ENCODE data around the gene CDC25C.

The CDC25C gene

GRCh38 chr5:138263581-138263980 is 68.0 kb downstream of the CDC25C start:
- no peaks in the 10 kb centered on the region for H3K4me1 ChIP-seq (ENCODE audit: control insufficient read depth, insufficient read depth, low read depth, low read length)
- H3K27ac ChIP-seq (ENCODE audit: low read length, poor library complexity, severe bottlenecking) = no peak overlapping the region
- H2AK5ac ChIP-seq (ENCODE audit: low read length, severe bottlenecking) = no peak overlapping the region
- no peak overlapping the region for H2BK5ac ChIP-seq (ENCODE audit: low read depth, low read length, poor library complexity, severe bottlenecking)
- 88% methylated on average over 2 of the region's 3 CpGs for WGBS
- H3K36me3 ChIP-seq (ENCODE audit: control insufficient read depth in 1 of 2, insufficient read depth in 2 of 2, low read depth in 1 of 2, low read length in 2 of 2) = no peaks in the 10 kb centered on the region
- H3K14ac ChIP-seq (ENCODE audit: low read length in 2 of 2) = no peak overlapping the region
- no peak overlapping the region for H3K18ac ChIP-seq (ENCODE audit: low read depth in 1 of 2, low read length in 2 of 2)
- H3K4ac ChIP-seq (ENCODE audit: low read depth in 1 of 2, low read length in 2 of 2) = no peak overlapping the region
- H3K4me2 ChIP-seq (ENCODE audit: low read length, poor library complexity, severe bottlenecking) = no peak overlapping the region
- no peak overlapping the region for H3K9ac ChIP-seq (ENCODE audit: low read length)
- H2BK12ac ChIP-seq (ENCODE audit: low read length in 2 of 2) = no peak overlapping the region
- no peak for DNase-seq
- no peak overlapping the region for H2BK120ac ChIP-seq (ENCODE audit: low read depth, low read length)
- H4K8ac ChIP-seq (ENCODE audit: low read length) = no peak overlapping the region
- no peaks in the 10 kb centered on the region for H3K79me1 ChIP-seq (replicated peaks; ENCODE audit: low read length, poor library complexity, severe bottlenecking)
- H3K27me3 ChIP-seq (ENCODE audit: control insufficient read depth in 1 of 2, insufficient read depth in 1 of 2, low read length in 2 of 2) = peaks cover 29 to 33% of the 10 kb centered on the region in 2 experiments
- no peak overlapping the region for H2AFZ ChIP-seq (ENCODE audit: low read depth, low read length)
- H3K9me3 ChIP-seq (ENCODE audit: control insufficient read depth, low read length) = no peaks in the 10 kb centered on the region
- no peak overlapping the region for H3K23ac ChIP-seq (ENCODE audit: low read length in 2 of 2)
- H3K4me3 ChIP-seq (ENCODE audit: insufficient read depth in 1 of 2, low read depth in 1 of 2, low read length in 2 of 2) = no peak overlapping the region
- H2BK15ac ChIP-seq (ENCODE audit: low read depth, poor library complexity, severe bottlenecking) = no peak overlapping the region
- H4K91ac ChIP-seq (ENCODE audit: low read length) = no peak overlapping the region

DNA sequence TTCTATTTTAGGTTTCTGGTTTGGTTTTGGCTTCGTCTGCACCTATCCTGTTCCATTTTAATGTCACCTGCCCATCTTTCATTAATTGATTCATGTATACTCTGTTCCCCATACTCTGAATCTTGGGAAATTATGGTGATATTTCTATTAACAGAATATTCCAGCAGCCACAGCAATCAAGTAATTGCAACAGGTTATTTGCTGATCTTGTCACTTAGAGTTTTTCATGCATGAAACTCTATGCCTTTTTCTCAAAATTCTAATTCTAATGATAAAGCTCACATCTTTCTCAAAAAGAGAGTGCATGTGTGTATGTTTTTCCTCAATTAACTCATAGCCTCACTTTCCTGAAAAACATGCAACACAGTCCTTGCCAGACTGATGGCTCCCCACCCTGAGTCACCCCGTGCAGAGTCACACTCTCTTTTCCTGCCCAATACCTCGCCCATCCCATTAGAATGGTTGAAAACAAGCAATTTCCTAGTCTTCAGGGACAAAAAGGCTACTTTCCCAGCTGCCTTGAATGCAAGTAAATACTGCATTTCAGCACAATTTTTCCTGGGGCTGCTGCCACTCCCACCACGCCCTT is 72.8 kb downstream of the CDC25C start:
- H4K8ac ChIP-seq (ENCODE audit: low read length) = no peak overlapping the region
- H3K18ac ChIP-seq (ENCODE audit: low read depth in 1 of 2, low read length in 2 of 2) = no peak overlapping the region
- peaks cover 22 to 23% of the 10 kb centered on the region in 2 experiments for H3K27me3 ChIP-seq (ENCODE audit: control insufficient read depth in 1 of 2, insufficient read depth in 1 of 2, low read length in 2 of 2)
- no peak overlapping the region for H2BK120ac ChIP-seq (ENCODE audit: low read depth, low read length)
- no peak overlapping the region for H2AK5ac ChIP-seq (ENCODE audit: low read length, severe bottlenecking)
- no peak overlapping the region for H2BK5ac ChIP-seq (ENCODE audit: low read depth, low read length, poor library complexity, severe bottlenecking)
- H4K91ac ChIP-seq (ENCODE audit: low read length) = no peak overlapping the region
- H3K4ac ChIP-seq (ENCODE audit: low read depth in 1 of 2, low read length in 2 of 2) = no peak overlapping the region
- no peak overlapping the region for H3K4me2 ChIP-seq (ENCODE audit: low read length, poor library complexity, severe bottlenecking)
- no peak overlapping the region for H3K9ac ChIP-seq (ENCODE audit: low read length)
- H3K79me1 ChIP-seq (replicated peaks; ENCODE audit: low read length, poor library complexity, severe bottlenecking) = no peaks in the 10 kb centered on the region
- no peak overlapping the region for H3K4me3 ChIP-seq (ENCODE audit: insufficient read depth in 1 of 2, low read depth in 1 of 2, low read length in 2 of 2)
- no peaks in the 10 kb centered on the region for H3K36me3 ChIP-seq (ENCODE audit: control insufficient read depth in 1 of 2, insufficient read depth in 2 of 2, low read depth in 1 of 2, low read length in 2 of 2)
- WGBS = 77% methylated on average over 4 of the region's 4 CpGs
- H3K4me1 ChIP-seq (ENCODE audit: control insufficient read depth, insufficient read depth, low read depth, low read length) = no peaks in the 10 kb centered on the region
- DNase-seq = no peak
- no peak overlapping the region for H3K27ac ChIP-seq (ENCODE audit: low read length, poor library complexity, severe bottlenecking)
- no peak overlapping the region for H2AFZ ChIP-seq (ENCODE audit: low read depth, low read length)
- no peak overlapping the region for H3K14ac ChIP-seq (ENCODE audit: low read length in 2 of 2)
- H3K23ac ChIP-seq (ENCODE audit: low read length in 2 of 2) = no peak overlapping the region
- no peaks in the 10 kb centered on the region for H3K9me3 ChIP-seq (ENCODE audit: control insufficient read depth, low read length)
- no peak overlapping the region for H2BK15ac ChIP-seq (ENCODE audit: low read depth, poor library complexity, severe bottlenecking)
- H2BK12ac ChIP-seq (ENCODE audit: low read length in 2 of 2) = no peak overlapping the region

- H3K79me1 ChIP-seq (replicated peaks; ENCODE audit: low read length, poor library complexity, severe bottlenecking) = no peaks in the 10 kb centered on the region
- H2BK15ac ChIP-seq (ENCODE audit: low read depth, poor library complexity, severe bottlenecking) = no peak overlapping the region
- no peak overlapping the region for H3K18ac ChIP-seq (ENCODE audit: low read depth in 1 of 2, low read length in 2 of 2)
- H3K23ac ChIP-seq (ENCODE audit: low read length in 2 of 2) = peak overlapping the region in 1 of 2 experiments; percentile 5
- no peak overlapping the region for H3K9ac ChIP-seq (ENCODE audit: low read length)
- H3K27ac ChIP-seq (ENCODE audit: low read length, poor library complexity, severe bottlenecking) = no peak overlapping the region
- no peak overlapping the region for H2BK120ac ChIP-seq (ENCODE audit: low read depth, low read length)
- no peak overlapping the region for H3K4ac ChIP-seq (ENCODE audit: low read depth in 1 of 2, low read length in 2 of 2)
- H3K36me3 ChIP-seq (ENCODE audit: control insufficient read depth in 1 of 2, insufficient read depth in 2 of 2, low read depth in 1 of 2, low read length in 2 of 2) = no peaks in the 10 kb centered on the region
- H4K91ac ChIP-seq (ENCODE audit: low read length) = no peak overlapping the region
- WGBS = 97% methylated on average over 27 of the region's 29 CpGs
- no peaks in the 10 kb centered on the region for H3K9me3 ChIP-seq (ENCODE audit: control insufficient read depth, low read length)
- no peak overlapping the region for H2BK12ac ChIP-seq (ENCODE audit: low read length in 2 of 2)
- H2AK5ac ChIP-seq (ENCODE audit: low read length, severe bottlenecking) = no peak overlapping the region
- no peak overlapping the region for H4K8ac ChIP-seq (ENCODE audit: low read length)
- no peak overlapping the region for H2AFZ ChIP-seq (ENCODE audit: low read depth, low read length)
- no peak for DNase-seq
- peaks cover 30 to 33% of the 10 kb centered on the region in 2 experiments for H3K27me3 ChIP-seq (ENCODE audit: control insufficient read depth in 1 of 2, insufficient read depth in 1 of 2, low read length in 2 of 2)
- no peak overlapping the region for H2BK5ac ChIP-seq (ENCODE audit: low read depth, low read length, poor library complexity, severe bottlenecking)
- no peak overlapping the region for H3K4me2 ChIP-seq (ENCODE audit: low read length, poor library complexity, severe bottlenecking)
- no peaks in the 10 kb centered on the region for H3K4me1 ChIP-seq (ENCODE audit: control insufficient read depth, insufficient read depth, low read depth, low read length)
- H3K4me3 ChIP-seq (ENCODE audit: insufficient read depth in 1 of 2, low read depth in 1 of 2, low read length in 2 of 2) = no peak overlapping the region
- H3K14ac ChIP-seq (ENCODE audit: low read length in 2 of 2) = peak overlapping the region in 1 of 2 experiments; percentile 65
These were observed 74.0 kb downstream of the CDC25C start for GRCh38 chr5:138257583-138257982.

GRCh38 chr5:138252944-138253343 is 78.7 kb downstream of the CDC25C start:
- no peak overlapping the region for H2AFZ ChIP-seq (ENCODE audit: low read depth, low read length)
- H3K23ac ChIP-seq (ENCODE audit: low read length in 2 of 2) = no peak overlapping the region
- no peak overlapping the region for H2BK120ac ChIP-seq (ENCODE audit: low read depth, low read length)
- no peak overlapping the region for H3K4ac ChIP-seq (ENCODE audit: low read depth in 1 of 2, low read length in 2 of 2)
- no peak overlapping the region for H2BK15ac ChIP-seq (ENCODE audit: low read depth, poor library complexity, severe bottlenecking)
- DNase-seq = no peak
- H2AK5ac ChIP-seq (ENCODE audit: low read length, severe bottlenecking) = no peak overlapping the region
- no peak overlapping the region for H4K91ac ChIP-seq (ENCODE audit: low read length)
- H2BK12ac ChIP-seq (ENCODE audit: low read length in 2 of 2) = no peak overlapping the region
- no peaks in the 10 kb centered on the region for H3K9me3 ChIP-seq (ENCODE audit: control insufficient read depth, low read length)
- no peak overlapping the region for H3K9ac ChIP-seq (ENCODE audit: low read length)
- no peaks in the 10 kb centered on the region for H3K79me1 ChIP-seq (replicated peaks; ENCODE audit: low read length, poor library complexity, severe bottlenecking)
- WGBS = 71% methylated on average over 3 of the region's 3 CpGs
- H2BK5ac ChIP-seq (ENCODE audit: low read depth, low read length, poor library complexity, severe bottlenecking) = no peak overlapping the region
- H3K18ac ChIP-seq (ENCODE audit: low read depth in 1 of 2, low read length in 2 of 2) = no peak overlapping the region
- H3K4me2 ChIP-seq (ENCODE audit: low read length, poor library complexity, severe bottlenecking) = no peak overlapping the region
- H3K36me3 ChIP-seq (ENCODE audit: control insufficient read depth in 1 of 2, insufficient read depth in 2 of 2, low read depth in 1 of 2, low read length in 2 of 2) = no peaks in the 10 kb centered on the region
- no peaks in the 10 kb centered on the region for H3K4me1 ChIP-seq (ENCODE audit: control insufficient read depth, insufficient read depth, low read depth, low read length)
- H3K14ac ChIP-seq (ENCODE audit: low read length in 2 of 2) = no peak overlapping the region
- no peak overlapping the region for H4K8ac ChIP-seq (ENCODE audit: low read length)
- H3K27ac ChIP-seq (ENCODE audit: low read length, poor library complexity, severe bottlenecking) = no peak overlapping the region
- H3K27me3 ChIP-seq (ENCODE audit: control insufficient read depth in 1 of 2, insufficient read depth in 1 of 2, low read length in 2 of 2) = peaks cover 19 to 45% of the 10 kb centered on the region in 2 experiments
- no peak overlapping the region for H3K4me3 ChIP-seq (ENCODE audit: insufficient read depth in 1 of 2, low read depth in 1 of 2, low read length in 2 of 2)

Measured in mesenchymal stem cell (in vitro differentiated cells and primary cell).